Mesenchymal stem cell (in vitro differentiated cells and primary cell): ENCODE measurements around the gene EPAS1.

Experiments used
- DNase-seq: peaks from one replicate; pipeline ENCODE4 v3.0.0-alpha.2; 2013
- H2AFZ ChIP-seq: one replicate; pipeline ENCODE4 v1.6.1; 2013; ENCODE audit warnings: low read depth, mild to moderate bottlenecking, control low read depth, inconsistent platforms, low read length, moderate library complexity
- H2AK5ac ChIP-seq: 2 replicates; pipeline ENCODE4 v1.6.1; 2013; ENCODE audit warnings: low read length, moderate library complexity, mild to moderate bottlenecking, inconsistent platforms; ENCODE audit not compliant: severe bottlenecking
- H2BK120ac ChIP-seq: one replicate; pipeline ENCODE4 v1.6.1; 2013; ENCODE audit warnings: low read depth, mild to moderate bottlenecking, inconsistent platforms, low read length, moderate library complexity
- H2BK12ac ChIP-seq, 2 experiments: one replicate each; pipeline ENCODE4 v1.6.1; 2013; ENCODE audit warnings: inconsistent platforms in 2 of 2, low read length in 2 of 2, mild to moderate bottlenecking in 2 of 2, moderate library complexity in 2 of 2, control low read depth in 1 of 2
- H2BK15ac ChIP-seq: one replicate; pipeline ENCODE4 v1.6.1; 2013; ENCODE audit warnings: mild to moderate bottlenecking, low read depth, inconsistent platforms; ENCODE audit not compliant: poor library complexity, severe bottlenecking
- H2BK5ac ChIP-seq: 2 replicates; pipeline ENCODE4 v1.6.1; 2013; ENCODE audit warnings: low read depth, mild to moderate bottlenecking, low read length, control low read depth, inconsistent platforms; ENCODE audit not compliant: poor library complexity, severe bottlenecking
- H3K14ac ChIP-seq, 2 experiments: one replicate each; pipeline ENCODE4 v1.6.1; 2013; ENCODE audit warnings: inconsistent platforms in 2 of 2, low read length in 2 of 2, control low read depth in 1 of 2, mild to moderate bottlenecking in 1 of 2, moderate library complexity in 1 of 2
- H3K18ac ChIP-seq, 2 experiments: one replicate each; pipeline ENCODE4 v1.6.1; 2013; ENCODE audit warnings: inconsistent platforms in 2 of 2, low read length in 2 of 2, control low read depth in 1 of 2, low read depth in 1 of 2, mild to moderate bottlenecking in 1 of 2
- H3K23ac ChIP-seq, 2 experiments: one replicate each; pipeline ENCODE4 v1.6.1; 2013; ENCODE audit warnings: inconsistent platforms in 2 of 2, low read length in 2 of 2, mild to moderate bottlenecking in 2 of 2, moderate library complexity in 2 of 2, control low read depth in 1 of 2
- H3K27ac ChIP-seq: 2 replicates; pipeline ENCODE4 v1.5.1; 2013; ENCODE audit warnings: mild to moderate bottlenecking, moderate library complexity, low read length, control low read depth, inconsistent platforms; ENCODE audit not compliant: poor library complexity, severe bottlenecking
- H3K27me3 ChIP-seq, 2 experiments: 2 replicates each; pipeline versions ENCODE4 v1.6.1 to v1.7.0; 2013; ENCODE audit warnings: low read length in 2 of 2, mild to moderate bottlenecking in 2 of 2, moderate library complexity in 2 of 2, control low read depth in 1 of 2, inconsistent platforms in 1 of 2; ENCODE audit not compliant: control insufficient read depth in 1 of 2, insufficient read depth in 1 of 2
- H3K36me3 ChIP-seq, 2 experiments: 2 replicates each; pipeline versions ENCODE4 v1.6.1 to v1.7.0; 2013; ENCODE audit warnings: low read length in 2 of 2, control low read depth in 1 of 2, inconsistent platforms in 1 of 2, low read depth in 1 of 2, mild to moderate bottlenecking in 1 of 2; ENCODE audit not compliant: insufficient read depth in 2 of 2, control insufficient read depth in 1 of 2
- H3K4ac ChIP-seq, 2 experiments: one replicate each; pipeline ENCODE4 v1.6.1; 2013; ENCODE audit warnings: inconsistent platforms in 2 of 2, low read length in 2 of 2, mild to moderate bottlenecking in 2 of 2, moderate library complexity in 2 of 2, control low read depth in 1 of 2, low read depth in 1 of 2
- H3K4me1 ChIP-seq: 2 replicates; pipeline ENCODE4 v1.6.1; 2013; ENCODE audit warnings: low read depth, low read length, control low read depth; ENCODE audit not compliant: control insufficient read depth, insufficient read depth
- H3K4me2 ChIP-seq: 2 replicates; pipeline ENCODE4 v1.6.1; 2013; ENCODE audit warnings: low read length, mild to moderate bottlenecking, inconsistent platforms; ENCODE audit not compliant: poor library complexity, severe bottlenecking
- H3K4me3 ChIP-seq, 2 experiments: 2 replicates each; pipeline versions ENCODE4 v1.5.1 to v1.7.0; 2013; ENCODE audit warnings: low read length in 2 of 2, mild to moderate bottlenecking in 2 of 2, control low read depth in 1 of 2, low read depth in 1 of 2; ENCODE audit not compliant: insufficient read depth in 1 of 2
- H3K79me1 ChIP-seq: replicated peaks from 2 replicates; pipeline ENCODE4 v1.6.1; 2013; ENCODE audit warnings: mild to moderate bottlenecking, control low read depth, low read length, inconsistent platforms; ENCODE audit not compliant: poor library complexity, severe bottlenecking
- H3K9ac ChIP-seq: 2 replicates; pipeline ENCODE4 v1.7.0; 2013; ENCODE audit warnings: mild to moderate bottlenecking, low read length, moderate library complexity
- H3K9me3 ChIP-seq: 2 replicates; pipeline ENCODE4 v1.7.0; 2013; ENCODE audit warnings: mild to moderate bottlenecking, low read length; ENCODE audit not compliant: control insufficient read depth
- H4K8ac ChIP-seq: one replicate; pipeline ENCODE4 v1.6.1; 2013; ENCODE audit warnings: inconsistent platforms, mild to moderate bottlenecking, low read length, moderate library complexity
- H4K91ac ChIP-seq: one replicate; pipeline ENCODE4 v1.6.1; 2013; ENCODE audit warnings: mild to moderate bottlenecking, low read length, inconsistent platforms
- WGBS: methylation state at CpG from one replicate; pipeline ENCODE4 v1.1.7; 2013; ENCODE audit warnings: mixed read lengths; 5-methylcytosine and 5-hydroxymethylcytosine counted together

EPAS1 gene

DNA sequence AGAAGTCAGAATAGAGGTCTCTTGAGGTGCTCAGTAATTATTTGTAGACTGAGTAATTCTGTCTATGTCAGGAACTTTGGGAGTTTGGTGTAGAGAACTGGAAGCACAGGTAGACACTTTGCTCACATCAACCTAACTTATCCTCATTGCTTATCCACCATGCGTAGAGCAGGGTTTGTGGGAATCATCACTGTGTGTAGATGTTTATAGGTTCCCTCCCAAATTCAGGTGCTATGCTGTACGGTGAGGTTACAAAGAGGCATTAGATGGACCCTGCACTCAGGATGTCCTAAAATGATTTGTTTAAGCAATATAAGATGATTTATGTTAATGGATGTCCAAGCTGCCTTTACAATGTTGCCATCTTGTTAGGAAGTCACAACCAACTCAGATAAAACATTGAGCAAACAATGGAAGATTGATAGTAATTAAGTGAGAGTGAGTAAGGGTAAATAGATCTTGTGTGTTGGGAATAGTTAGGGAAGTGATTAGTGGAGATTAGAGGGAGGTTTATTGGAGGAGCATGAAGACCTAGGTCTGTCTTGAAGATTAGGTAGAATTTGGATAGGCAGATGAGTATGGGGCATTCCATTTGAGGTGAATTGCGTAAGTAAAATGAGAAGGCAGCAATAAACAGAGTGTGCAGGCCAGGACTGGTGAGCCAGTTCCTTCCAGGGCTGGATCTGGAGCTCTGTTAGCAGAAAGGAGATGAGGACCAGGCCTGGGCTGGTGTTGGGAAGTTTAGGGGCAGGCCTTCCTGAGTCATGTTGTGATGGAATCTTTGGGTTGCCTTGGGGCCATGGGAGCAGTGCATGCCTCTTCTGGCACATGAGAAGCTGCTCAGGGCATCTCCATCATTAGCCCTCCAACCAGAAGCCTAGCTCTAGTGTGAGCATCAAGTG is 12.1 kb downstream of the EPAS1 start:
- H4K8ac ChIP-seq: no peak overlapping the region
- H3K9me3 ChIP-seq: no peaks in the 10 kb centered on the region
- no peak overlapping the region for H4K91ac ChIP-seq
- H2BK15ac ChIP-seq: no peak overlapping the region
- peak overlapping the region; percentile 11 to 67 for H3K18ac ChIP-seq
- no peaks in the 10 kb centered on the region for H3K4me1 ChIP-seq
- no peak overlapping the region for H3K4me2 ChIP-seq
- H2BK12ac ChIP-seq: peak overlapping the region; percentile 10 to 31
- WGBS: 77% methylated on average over 3 of the region's 3 CpGs
- H3K14ac ChIP-seq: peak overlapping the region in 1 of 2 experiments; percentile 44
- H3K36me3 ChIP-seq: peaks cover 0 to 3% of the 10 kb centered on the region in 2 experiments
- no peak overlapping the region for H3K9ac ChIP-seq
- no peak overlapping the region for H2BK5ac ChIP-seq
- H3K27me3 ChIP-seq: no peaks in the 10 kb centered on the region
- no peak overlapping the region for H2AFZ ChIP-seq
- H3K23ac ChIP-seq: no peak overlapping the region
- DNase-seq: peak; percentile 86
- no peak overlapping the region for H2BK120ac ChIP-seq
- H3K27ac ChIP-seq: no peak overlapping the region
- no peak overlapping the region for H2AK5ac ChIP-seq
- H3K4me3 ChIP-seq: no peak overlapping the region
- peaks cover 20% of the 10 kb centered on the region for H3K79me1 ChIP-seq
- H3K4ac ChIP-seq: no peak overlapping the region

GRCh38 chr2:46310446-46310845 is 13.2 kb downstream of the EPAS1 start:
- Histone ChIP-seq H2BK12ac (no peak overlapping the region), H3K36me3 (no peaks in the 10 kb centered on the region), H4K91ac (no peak overlapping the region), H3K4me3 (no peak overlapping the region), H3K27ac (no peak overlapping the region), H3K4ac (no peak overlapping the region), H3K79me1 (peaks cover 19% of the 10 kb centered on the region), H2BK120ac (no peak overlapping the region), H3K18ac (peak overlapping the region in 1 of 2 experiments; percentile 15), H3K9ac (no peak overlapping the region), H2AK5ac (no peak overlapping the region), H3K4me1 (peaks cover 9% of the 10 kb centered on the region), H3K14ac (no peak overlapping the region), H3K27me3 (no peaks in the 10 kb centered on the region), H3K9me3 (no peaks in the 10 kb centered on the region), H3K4me2 (no peak overlapping the region), H2BK15ac (no peak overlapping the region), H2AFZ (no peak overlapping the region), H2BK5ac (no peak overlapping the region), H3K23ac (no peak overlapping the region), H4K8ac (no peak overlapping the region)
- no peak for DNase-seq
- WGBS: over 99% methylated on average over 5 of the region's 5 CpGs

GRCh38 chr2:46311651-46312223 is 14.5 kb downstream of the EPAS1 start:
- 84% methylated on average over 5 of the region's 6 CpGs for WGBS

DNA sequence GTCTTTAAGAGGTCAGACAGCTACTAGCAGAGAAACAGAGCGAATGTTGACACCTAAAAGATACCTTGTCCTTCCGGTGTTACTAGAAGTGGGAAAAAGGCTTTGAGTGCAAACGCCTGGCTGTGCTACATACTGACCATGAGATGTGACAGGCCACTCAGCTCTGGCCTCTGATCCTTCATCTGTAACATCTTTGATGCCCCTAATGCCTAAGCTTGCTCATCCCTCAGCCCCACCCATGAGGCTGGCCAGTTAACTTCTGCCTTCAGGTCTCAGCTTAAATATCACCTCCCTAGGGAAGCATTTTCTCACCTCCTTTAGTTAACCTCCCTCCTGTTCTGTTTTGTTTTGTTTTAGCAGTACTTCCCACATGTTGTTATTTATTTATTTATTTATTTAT is 15.9 kb downstream of the EPAS1 start:
- no peak for DNase-seq
- WGBS: 91% methylated on average over 3 of the region's 3 CpGs
- Histone ChIP-seq H2BK12ac (no peak overlapping the region), H3K27me3 (no peaks in the 10 kb centered on the region), H3K9me3 (no peaks in the 10 kb centered on the region), H2BK5ac (no peak overlapping the region), H3K23ac (no peak overlapping the region), H2AK5ac (no peak overlapping the region), H3K27ac (no peak overlapping the region), H3K18ac (no peak overlapping the region), H2BK15ac (no peak overlapping the region), H3K36me3 (no peaks in the 10 kb centered on the region), H4K91ac (no peak overlapping the region), H4K8ac (no peak overlapping the region), H3K79me1 (peaks cover 21% of the 10 kb centered on the region), H3K9ac (no peak overlapping the region), H3K4me2 (no peak overlapping the region), H3K14ac (no peak overlapping the region), H2AFZ (no peak overlapping the region), H3K4me3 (no peak overlapping the region), H3K4me1 (peaks cover 12% of the 10 kb centered on the region), H2BK120ac (no peak overlapping the region), H3K4ac (no peak overlapping the region)

More at GRCh38 chr2:46311651-46312223, 14.5 kb downstream of the EPAS1 start:
- Histone ChIP-seq H3K27ac (no peak overlapping the region), H3K36me3 (no peaks in the 10 kb centered on the region), H2BK15ac (no peak overlapping the region), H3K9me3 (no peaks in the 10 kb centered on the region), H2BK5ac (no peak overlapping the region), H3K4me1 (peaks cover 12% of the 10 kb centered on the region), H3K27me3 (no peaks in the 10 kb centered on the region), H3K23ac (no peak overlapping the region), H2BK12ac (peak overlapping the region in 1 of 2 experiments; percentile 69), H3K18ac (peak overlapping the region in 1 of 2 experiments; percentile 71), H3K9ac (peak overlapping the region; percentile 45), H4K8ac (no peak overlapping the region), H3K4me2 (no peak overlapping the region), H2AK5ac (no peak overlapping the region), H3K79me1 (peaks cover 19% of the 10 kb centered on the region), H3K14ac (no peak overlapping the region), H3K4me3 (no peak overlapping the region), H2AFZ (no peak overlapping the region), H3K4ac (no peak overlapping the region), H2BK120ac (no peak overlapping the region), H4K91ac (no peak overlapping the region)
- DNase-seq: no peak
